Measurements from ENCODE around the gene STRIP1.

DNA sequence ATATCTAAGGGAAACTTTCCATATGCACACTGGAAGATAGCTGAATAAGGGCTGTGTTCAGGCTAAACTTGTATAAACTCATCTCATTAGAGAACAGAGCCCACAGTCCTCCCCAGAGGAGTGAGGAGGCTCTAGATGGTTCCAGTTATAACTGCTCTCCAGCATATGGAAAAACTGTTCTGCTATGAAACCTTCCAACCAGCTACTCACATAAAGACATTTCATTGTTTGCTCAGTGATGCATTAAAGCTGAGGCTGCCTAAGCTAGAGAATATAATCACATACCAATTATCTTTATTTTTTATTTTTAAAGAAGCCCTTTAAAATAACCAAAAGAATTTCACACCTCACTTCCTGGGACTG, 36.6 kb upstream of the STRIP1 start:
- TF ChIP-seq POLR2AphosphoS5 (IDR thresholded peaks at IDR 0.05; ENCODE audit: borderline replicate concordance, low read depth, low read length) (no peak), EZH2 (IDR thresholded peaks at IDR 0.05) (no peak), FOXP2 (optimal IDR thresholded peaks at IDR 0.05; ENCODE audit: control extremely low read depth, extremely low read length, insufficient read depth) (no peak)
